ENCODE measurements around the gene INTS11.

INTS11 gene

GRCh38 chr1:1345860-1346500 lies 21.5 kb upstream of the INTS11 start:
- Histone ChIP-seq H3K27me3 (ENCODE audit: control insufficient read depth, insufficient read depth, low read length) (no peaks in the 10 kb centered on the region), H3K36me3 (ENCODE audit: control insufficient read depth, insufficient read depth, low read length) (peaks cover 8% of the 10 kb centered on the region), H3K9ac (ENCODE audit: low read length) (no peak overlapping the region), H3K27ac (ENCODE audit: low read depth, low read length) (no peak overlapping the region), H3K4me3 (ENCODE audit: low read length) (no peak overlapping the region), H3K4me1 (ENCODE audit: control insufficient read depth, insufficient read depth, low read length) (peaks cover 19% of the 10 kb centered on the region)

DNA sequence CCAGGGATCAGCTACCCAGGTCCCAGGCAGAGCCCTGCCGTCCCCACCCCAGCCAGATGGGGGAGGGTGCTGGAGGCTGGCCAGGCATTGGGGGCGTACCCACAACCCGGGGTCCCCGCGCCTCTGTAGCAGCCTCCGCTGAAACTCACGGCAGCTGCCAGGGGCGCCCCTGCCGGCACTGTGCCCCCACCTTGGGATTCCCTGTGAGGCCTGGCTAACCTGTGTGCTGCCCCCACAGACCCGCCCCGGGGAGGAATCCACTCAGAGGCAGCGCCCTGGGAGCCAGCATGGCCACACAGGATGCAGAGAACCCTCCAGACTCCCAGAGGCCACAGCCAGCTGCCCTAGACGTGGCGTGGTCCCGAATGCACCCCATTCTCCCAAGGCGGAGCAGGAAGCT lies 20.9 kb upstream of the INTS11 start:
- H3K4me3 ChIP-seq (ENCODE audit: low read length): no peak overlapping the region
- no peaks in the 10 kb centered on the region for H3K27me3 ChIP-seq (ENCODE audit: control insufficient read depth, insufficient read depth, low read length)
- H3K36me3 ChIP-seq (ENCODE audit: control insufficient read depth, insufficient read depth, low read length): peaks cover 14% of the 10 kb centered on the region
- H3K4me1 ChIP-seq (ENCODE audit: control insufficient read depth, insufficient read depth, low read length): peaks cover 19% of the 10 kb centered on the region
- no peak overlapping the region for H3K27ac ChIP-seq (ENCODE audit: low read depth, low read length)
- H3K9ac ChIP-seq (ENCODE audit: low read length): no peak overlapping the region

DNA sequence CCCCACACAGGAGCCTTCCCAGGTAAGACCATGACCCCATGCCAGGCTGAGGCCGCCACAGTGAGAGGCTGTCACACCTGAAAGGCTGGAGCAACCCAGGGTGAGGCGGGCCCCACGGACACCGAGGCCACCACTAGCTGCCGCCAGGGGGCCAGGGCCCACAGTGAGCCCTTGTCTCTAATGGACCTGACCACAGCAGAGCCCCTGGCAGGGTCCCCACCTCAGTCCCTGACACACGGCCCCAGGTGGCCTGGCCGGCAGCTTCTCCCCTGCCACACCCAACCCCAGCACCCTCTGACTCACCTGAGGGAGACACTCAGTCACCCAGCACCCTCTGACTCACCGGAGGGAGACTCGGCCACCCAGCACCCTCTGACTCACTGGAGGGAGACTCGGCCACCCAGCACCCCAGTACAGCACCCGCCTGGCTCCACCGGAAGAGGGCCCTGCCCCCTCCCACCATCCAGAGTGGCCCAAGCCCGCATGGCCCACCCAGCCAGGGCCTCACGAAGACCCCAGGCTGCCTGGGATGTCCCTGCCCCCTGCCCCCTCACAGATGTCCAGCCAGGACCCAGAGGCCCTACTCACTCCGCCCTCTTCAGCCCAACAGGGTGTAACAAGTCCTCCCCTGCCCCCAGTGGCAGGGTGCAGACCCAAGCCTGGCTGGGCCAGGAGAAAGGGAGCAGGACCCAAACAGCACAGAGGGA lies 20.3 kb upstream of the INTS11 start:
- Histone ChIP-seq H3K9ac (ENCODE audit: low read length) (no peak overlapping the region), H3K27me3 (ENCODE audit: control insufficient read depth, insufficient read depth, low read length) (no peaks in the 10 kb centered on the region), H3K4me3 (ENCODE audit: low read length) (no peak overlapping the region), H3K4me1 (ENCODE audit: control insufficient read depth, insufficient read depth, low read length) (peaks cover 19% of the 10 kb centered on the region), H3K27ac (ENCODE audit: low read depth, low read length) (no peak overlapping the region), H3K36me3 (ENCODE audit: control insufficient read depth, insufficient read depth, low read length) (peaks cover 14% of the 10 kb centered on the region)

DNA sequence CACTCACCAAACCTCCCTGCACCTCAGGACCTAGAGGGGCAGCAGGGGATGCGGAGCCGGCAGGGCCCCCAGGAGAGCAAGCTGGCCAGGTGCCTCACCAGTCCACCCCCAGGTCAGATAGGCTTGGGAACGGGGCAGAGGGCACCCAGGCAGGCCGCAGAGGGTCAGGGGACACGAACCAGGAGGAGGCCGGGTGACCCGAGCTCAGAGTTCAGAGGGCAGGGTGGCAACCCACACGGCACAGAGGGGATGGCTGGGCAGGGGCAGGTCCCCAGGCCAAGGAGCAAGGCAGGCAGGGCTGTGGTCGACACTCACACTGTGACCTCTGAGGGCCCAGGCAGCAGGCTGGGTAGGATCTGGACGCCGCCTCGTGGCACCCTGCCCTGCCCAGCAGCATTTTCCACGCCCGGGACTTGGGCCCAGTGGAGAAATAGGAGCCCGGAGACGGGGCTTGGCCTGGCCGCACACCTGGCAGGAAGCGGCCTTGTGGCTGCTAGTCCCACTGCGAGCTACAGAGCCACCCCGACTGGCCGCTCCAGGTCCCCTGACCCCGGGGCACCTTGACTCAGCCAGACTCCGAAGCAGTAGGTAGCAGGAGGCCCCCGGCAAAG lies 19.5 kb upstream of the INTS11 start:
- Histone ChIP-seq H3K27me3 (ENCODE audit: control insufficient read depth, insufficient read depth, low read length) (no peaks in the 10 kb centered on the region), H3K4me1 (ENCODE audit: control insufficient read depth, insufficient read depth, low read length) (peaks cover 19% of the 10 kb centered on the region), H3K36me3 (ENCODE audit: control insufficient read depth, insufficient read depth, low read length) (peaks cover 16% of the 10 kb centered on the region), H3K4me3 (ENCODE audit: low read length) (no peak overlapping the region), H3K27ac (ENCODE audit: low read depth, low read length) (no peak overlapping the region), H3K9ac (ENCODE audit: low read length) (no peak overlapping the region)

DNA sequence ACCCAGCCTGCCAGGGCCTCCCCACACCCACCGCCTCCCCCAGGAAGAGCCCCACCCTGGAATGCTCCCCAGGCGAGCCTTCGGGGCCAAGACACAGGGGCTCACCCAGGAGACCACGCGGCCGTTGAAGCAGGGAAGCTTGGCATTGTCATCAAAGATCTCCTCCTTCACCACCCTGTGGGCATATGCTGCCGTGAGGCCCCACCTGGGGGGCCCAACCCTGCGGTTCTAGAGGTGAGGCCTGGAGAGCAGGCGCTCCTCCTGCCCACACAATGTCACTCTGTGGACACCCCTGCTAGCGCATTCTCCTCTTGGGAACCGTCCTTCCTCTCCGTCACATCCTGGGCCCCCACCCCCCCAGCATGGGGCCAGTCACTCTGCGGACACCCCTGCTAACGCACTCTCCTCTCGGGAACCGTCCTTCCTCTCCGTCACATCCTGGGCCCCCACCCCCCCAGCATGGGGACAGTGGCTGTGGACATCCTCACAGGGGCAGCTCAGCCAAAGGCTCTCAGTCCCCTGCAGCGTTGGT lies 18.2 kb upstream of the INTS11 start:
- Histone ChIP-seq H3K4me1 (ENCODE audit: control insufficient read depth, insufficient read depth, low read length) (peaks cover 13% of the 10 kb centered on the region), H3K27ac (ENCODE audit: low read depth, low read length) (no peak overlapping the region), H3K36me3 (ENCODE audit: control insufficient read depth, insufficient read depth, low read length) (peaks cover 20% of the 10 kb centered on the region), H3K27me3 (ENCODE audit: control insufficient read depth, insufficient read depth, low read length) (no peaks in the 10 kb centered on the region), H3K4me3 (ENCODE audit: low read length) (no peak overlapping the region), H3K9ac (ENCODE audit: low read length) (no peak overlapping the region)

- Histone ChIP-seq H3K27me3 (ENCODE audit: control insufficient read depth, insufficient read depth, low read length) (no peaks in the 10 kb centered on the region), H3K9ac (ENCODE audit: low read length) (no peak overlapping the region), H3K4me1 (ENCODE audit: control insufficient read depth, insufficient read depth, low read length) (peaks cover 11% of the 10 kb centered on the region), H3K4me3 (ENCODE audit: low read length) (no peak overlapping the region), H3K36me3 (ENCODE audit: control insufficient read depth, insufficient read depth, low read length) (peaks cover 20% of the 10 kb centered on the region), H3K27ac (ENCODE audit: low read depth, low read length) (no peak overlapping the region)
Measured at GRCh38 chr1:1342061-1342562, 17.7 kb upstream of the INTS11 start.

- Histone ChIP-seq H3K4me3 (ENCODE audit: low read length) (no peak overlapping the region), H3K27me3 (ENCODE audit: control insufficient read depth, insufficient read depth, low read length) (no peaks in the 10 kb centered on the region), H3K9ac (ENCODE audit: low read length) (no peak overlapping the region), H3K4me1 (ENCODE audit: control insufficient read depth, insufficient read depth, low read length) (peaks cover 9% of the 10 kb centered on the region), H3K27ac (ENCODE audit: low read depth, low read length) (no peak overlapping the region), H3K36me3 (ENCODE audit: control insufficient read depth, insufficient read depth, low read length) (peaks cover 20% of the 10 kb centered on the region)
Measured at GRCh38 chr1:1341549-1342021, 17.1 kb upstream of the INTS11 start.

- Histone ChIP-seq H3K4me1 (ENCODE audit: control insufficient read depth, insufficient read depth, low read length) (peaks cover 4% of the 10 kb centered on the region), H3K9ac (ENCODE audit: low read length) (no peak overlapping the region), H3K27ac (ENCODE audit: low read depth, low read length) (no peak overlapping the region), H3K27me3 (ENCODE audit: control insufficient read depth, insufficient read depth, low read length) (no peaks in the 10 kb centered on the region), H3K36me3 (ENCODE audit: control insufficient read depth, insufficient read depth, low read length) (peaks cover 20% of the 10 kb centered on the region), H3K4me3 (ENCODE audit: low read length) (no peak overlapping the region)
Measured at GRCh38 chr1:1340791-1341548, 16.5 kb upstream of the INTS11 start.

GRCh38 chr1:1340185-1340584 lies 15.7 kb upstream of the INTS11 start:
- Histone ChIP-seq H3K36me3 (ENCODE audit: control insufficient read depth, insufficient read depth, low read length) (peaks cover 20% of the 10 kb centered on the region), H3K27me3 (ENCODE audit: control insufficient read depth, insufficient read depth, low read length) (no peaks in the 10 kb centered on the region), H3K4me1 (ENCODE audit: control insufficient read depth, insufficient read depth, low read length) (no peaks in the 10 kb centered on the region), H3K9ac (ENCODE audit: low read length) (no peak overlapping the region), H3K27ac (ENCODE audit: low read depth, low read length) (no peak overlapping the region), H3K4me3 (ENCODE audit: low read length) (no peak overlapping the region)

GRCh38 chr1:1338278-1338677 lies 13.8 kb upstream of the INTS11 start:
- H3K27me3 ChIP-seq (ENCODE audit: control insufficient read depth, insufficient read depth, low read length): no peaks in the 10 kb centered on the region
- H3K36me3 ChIP-seq (ENCODE audit: control insufficient read depth, insufficient read depth, low read length): peaks cover 20% of the 10 kb centered on the region
- H3K4me1 ChIP-seq (ENCODE audit: control insufficient read depth, insufficient read depth, low read length): no peaks in the 10 kb centered on the region
- no peak overlapping the region for H3K9ac ChIP-seq (ENCODE audit: low read length)
- no peak overlapping the region for H3K27ac ChIP-seq (ENCODE audit: low read depth, low read length)
- H3K4me3 ChIP-seq (ENCODE audit: low read length): no peak overlapping the region

DNA sequence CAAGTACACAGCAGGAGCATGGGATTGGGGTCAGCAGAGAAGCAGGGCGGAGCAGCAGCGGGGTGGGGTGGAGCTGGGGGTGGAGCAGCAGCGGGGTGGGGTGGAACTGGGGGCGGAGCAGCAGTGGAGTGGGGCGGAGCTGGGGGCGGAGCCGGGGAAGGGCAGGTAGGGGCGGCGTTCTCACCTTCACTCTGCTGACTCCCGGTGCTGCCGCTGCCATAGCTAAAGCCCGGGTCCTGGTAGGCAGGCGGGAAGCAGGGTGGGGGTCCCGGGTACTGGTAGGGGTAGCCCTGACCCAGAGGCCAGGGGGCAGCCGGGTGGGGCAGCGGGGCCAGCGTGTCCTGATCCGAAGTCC lies 13.3 kb upstream of the INTS11 start:
- peaks cover 20% of the 10 kb centered on the region for H3K36me3 ChIP-seq (ENCODE audit: control insufficient read depth, insufficient read depth, low read length)
- H3K27ac ChIP-seq (ENCODE audit: low read depth, low read length): no peak overlapping the region
- no peak overlapping the region for H3K9ac ChIP-seq (ENCODE audit: low read length)
- H3K4me1 ChIP-seq (ENCODE audit: control insufficient read depth, insufficient read depth, low read length): no peaks in the 10 kb centered on the region
- no peak overlapping the region for H3K4me3 ChIP-seq (ENCODE audit: low read length)
- no peaks in the 10 kb centered on the region for H3K27me3 ChIP-seq (ENCODE audit: control insufficient read depth, insufficient read depth, low read length)

Measured in rectal smooth muscle tissue (tissue), 1 donor.